T47D (cell line): ENCODE data around the gene VSNL1.

Source experiments
- DNase-seq, 2 experiments: peaks; one replicate each; pipeline versions ENCODE4 v3.0.0 to v3.0.0-alpha.2; 2011 to 2012; ENCODE audit warnings: low read depth in 1 of 2, low spot score in 1 of 2
- JUND ChIP-seq: IDR thresholded peaks from 2 replicates; pipeline ENCODE4 v1.6.1; 2012; ENCODE audit warnings: low read depth
- in situ Hi-C: cut with HindIII; loops from 2 replicates; pipeline ENCODE4 v1.10.0; 2016; ENCODE audit warnings: low sequenced_read_pairs, low pct_unique_long_range_greater_than_20kb

VSNL1 gene

DNA sequence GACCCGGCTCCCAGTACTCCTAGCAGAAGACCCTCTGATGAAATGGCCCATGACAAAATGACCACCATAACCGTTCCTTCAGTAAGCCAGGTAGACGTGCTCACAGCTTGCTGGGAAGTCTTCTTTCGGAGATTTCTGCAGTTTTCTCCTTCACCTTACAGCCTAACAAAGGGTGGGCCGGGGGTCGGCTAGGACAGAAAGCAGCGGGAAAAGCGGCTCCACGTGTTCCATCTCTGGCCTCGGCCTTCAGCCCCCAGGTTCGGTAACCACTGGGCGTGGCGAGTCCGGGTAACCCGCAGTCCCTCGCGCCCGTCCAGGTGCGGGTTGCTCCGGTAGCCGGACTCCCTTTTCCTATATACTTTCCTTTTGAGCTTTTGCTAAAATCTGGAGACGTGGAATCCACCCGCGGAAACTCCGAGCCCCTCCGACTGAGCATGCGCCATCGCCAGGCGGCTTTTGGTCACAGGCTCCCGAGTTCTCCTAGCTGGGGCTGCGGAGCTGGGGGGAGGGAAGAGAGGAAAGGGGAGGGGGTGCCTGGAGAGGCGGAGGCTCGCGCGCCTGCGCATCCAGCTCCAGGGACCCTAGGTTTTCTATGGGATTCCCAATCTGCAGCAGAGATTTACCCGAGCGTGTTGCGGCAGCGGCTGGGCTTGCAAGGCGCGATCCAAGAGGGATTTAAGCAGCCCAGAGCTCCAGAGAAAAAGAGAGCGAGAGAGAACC lies at the start of gene VSNL1:
Gene VSNL1, plus strand, starts transcription at position 604 of the 720 bp plus-strand sequence. CDS start 51,379 bp downstream, outside the sequence.
- DNase-seq: peak in 1 of 2 experiments; percentile 15
- no peak for TF ChIP-seq JUND
- in situ Hi-C loops: no loop called here

- in situ Hi-C loops: no loop called here
- no peak for TF ChIP-seq JUND
- no peak for DNase-seq
These were observed 44.9 kb upstream of the VSNL1 start for GRCh38 chr2:17495590-17495989.

GRCh38 chr2:17497718-17498117 lies 42.8 kb upstream of the VSNL1 start:
- no peak for DNase-seq
- no peak for TF ChIP-seq JUND
- in situ Hi-C loops: no loop called here

GRCh38 chr2:17506736-17507616 lies 33.5 kb upstream of the VSNL1 start:
- in situ Hi-C loops: no loop called here

GRCh38 chr2:17515652-17516051 lies 24.8 kb upstream of the VSNL1 start:
- no peak for DNase-seq
- TF ChIP-seq JUND: no peak
- in situ Hi-C loops: no loop called here

More at GRCh38 chr2:17506736-17507616, 33.5 kb upstream of the VSNL1 start:
- TF ChIP-seq JUND: no peak
- no peak for DNase-seq

DNA sequence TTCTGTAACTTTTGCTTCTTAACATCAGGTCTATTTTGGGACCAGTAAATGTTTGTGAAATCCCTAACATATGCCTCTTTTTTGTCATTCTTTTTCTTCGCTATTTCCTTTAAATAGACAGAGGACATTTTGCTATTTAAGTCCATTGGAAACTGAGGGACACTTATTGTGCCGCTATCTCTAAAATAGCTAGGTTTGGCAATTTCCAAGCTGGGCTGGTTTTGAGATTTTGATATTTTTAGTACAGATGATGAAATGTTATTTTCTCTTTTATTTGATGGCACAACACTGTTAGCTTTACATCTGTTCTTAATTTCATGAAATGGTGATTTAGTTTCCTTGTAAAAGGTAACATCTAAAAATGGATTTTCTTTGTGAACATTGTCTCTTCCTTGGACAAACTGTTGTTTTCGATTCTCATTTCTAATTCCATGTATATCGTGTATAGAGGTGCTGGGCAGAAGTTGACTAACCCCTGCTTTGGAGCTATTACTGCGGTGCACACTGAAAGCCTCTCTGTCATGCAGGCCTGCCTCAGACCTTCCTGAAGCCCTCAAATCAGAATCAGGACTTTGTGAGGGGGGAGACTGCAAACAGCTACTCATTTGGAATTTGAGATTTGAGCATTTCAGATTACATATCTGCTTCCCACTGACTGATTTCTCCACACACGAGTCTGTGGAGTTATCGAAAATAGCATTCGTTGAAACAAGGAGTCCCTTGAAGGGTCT lies 22.9 kb upstream of the VSNL1 start:
- in situ Hi-C loops: no loop called here
- no peak for TF ChIP-seq JUND
- no peak for DNase-seq

GRCh38 chr2:17518212-17519154 lies 22.0 kb upstream of the VSNL1 start, which contains the start of gene RAD51AP2:
Gene RAD51AP2, minus strand, starts transcription at chr2:17518440. Its CDS starts 25 bp downstream, at chr2:17518415.
- TF ChIP-seq JUND: no peak
- DNase-seq: peak in 1 of 2 experiments; percentile 35
- in situ Hi-C loops: no loop called here

DNA sequence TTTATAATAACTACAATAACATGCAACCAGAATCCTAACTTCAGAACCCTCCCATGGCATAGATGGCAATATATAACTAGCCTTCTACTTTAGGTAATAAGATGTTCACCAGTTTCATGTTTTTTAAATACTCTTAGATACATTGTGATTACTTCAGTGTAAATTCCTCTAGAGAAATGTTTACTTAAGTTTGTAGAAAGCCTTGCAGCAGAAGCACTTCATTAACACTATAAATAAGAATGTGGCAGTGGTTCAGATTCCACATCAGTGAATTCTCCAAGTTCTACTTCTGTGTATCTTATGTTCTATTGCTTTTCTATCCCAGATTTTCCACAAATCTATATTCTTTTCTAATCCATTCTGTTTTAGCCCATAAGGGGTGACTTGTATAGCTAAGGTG lies 21.0 kb upstream of the VSNL1 start:
- in situ Hi-C loops: no loop called here
- DNase-seq: no peak
- no peak for TF ChIP-seq JUND

GRCh38 chr2:17520761-17521160 lies 19.7 kb upstream of the VSNL1 start:
- in situ Hi-C loops: no loop called here
- no peak for TF ChIP-seq JUND
- peak in 1 of 2 experiments; percentile 7 for DNase-seq

DNA sequence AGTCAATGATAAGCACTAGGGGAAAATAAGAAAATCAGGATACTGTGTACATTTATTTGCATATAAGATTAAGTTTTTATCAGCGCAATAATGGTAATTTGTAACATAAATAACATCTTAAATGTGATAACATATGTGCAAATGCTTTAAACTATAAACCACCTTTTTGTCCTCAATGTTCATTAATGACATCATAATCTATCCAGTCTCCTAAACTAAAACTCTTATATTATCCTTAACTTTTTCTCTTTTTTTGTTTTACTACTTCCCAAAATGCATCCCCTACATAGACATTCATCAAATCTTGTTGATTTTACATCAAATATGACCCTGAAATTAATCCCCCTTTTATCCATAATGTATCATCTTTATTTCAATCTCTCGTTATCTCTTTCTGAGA lies 18.9 kb upstream of the VSNL1 start:
- TF ChIP-seq JUND: no peak
- no peak for DNase-seq
- in situ Hi-C loops: no loop called here

DNA sequence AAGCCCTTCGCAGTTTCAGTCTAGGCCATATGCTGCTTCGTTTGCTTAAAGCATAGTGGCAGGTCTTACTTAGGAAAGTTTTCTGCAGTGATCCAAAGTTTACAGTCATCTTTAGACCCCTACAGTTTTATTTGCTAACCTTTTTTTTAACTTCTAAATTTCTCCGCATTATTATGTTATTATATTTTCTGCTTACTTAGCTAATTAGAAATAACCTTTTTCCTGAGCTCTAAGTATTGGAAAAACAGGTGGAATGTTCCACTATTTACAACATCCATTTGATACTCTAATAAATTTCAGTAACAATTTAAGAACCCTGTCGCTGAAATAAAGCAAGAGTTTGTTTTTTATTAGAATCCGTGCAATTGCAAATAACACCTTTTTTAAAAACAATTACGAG lies 18.2 kb upstream of the VSNL1 start:
- TF ChIP-seq JUND: no peak
- no peak for DNase-seq
- in situ Hi-C loops: no loop called here
